IMR-90 (cell line): ENCODE data around the gene SLC37A1. TPM values are rescaled to one million over a fixed set of nuclear protein-coding genes. Genes with fewer than 3 reads are reported as not detected.

ENCODE experiments used
- ATAC-seq: fragments of 200-7000 bp; cut with Tn5 transposase; 2 replicates; pipeline ENCODE4 v1.9.1; 2020; ENCODE audit warnings: low read depth, mild to moderate bottlenecking, moderate library complexity
- BruUV-seq: library from RNA; stranded (reverse); fragments of 400-500 nt; replicated peaks from 2 replicates; lab custom pipeline; 2021; lab: Mats Ljungman, UMichigan
- CTCF ChIA-PET: fragments of 300-600 bp; formaldehyde crosslinking; extraction: SDS; loops from one replicate; lab custom pipeline; 2021; ENCODE audit warnings: antibody characterized with exemption; lab: Yijun Ruan, JAX
- POLR2A ChIA-PET: fragments of 300-600 bp; sonication (Branson Sonifier 250); formaldehyde crosslinking; loops from one replicate; lab custom pipeline; 2022; ENCODE audit warnings: antibody characterized with exemption; ENCODE audit not compliant: unreplicated experiment; lab: Charles Lee
- DNase-seq: peaks from one replicate; pipeline ENCODE4 v3.0.0; 2013
- H2AFZ ChIP-seq: replicated peaks from 2 replicates; pipeline ENCODE3; 2013; ENCODE audit warnings: low read length, mild to moderate bottlenecking; ENCODE audit not compliant: poor library complexity
- H2AK5ac ChIP-seq: 2 replicates; pipeline ENCODE4 v1.6.1; 2013; ENCODE audit warnings: low read depth, low read length, inconsistent platforms
- H2AK9ac ChIP-seq: replicated peaks from 2 replicates; pipeline ENCODE3; 2013; ENCODE audit warnings: mild to moderate bottlenecking, low read depth, low read length, moderate library complexity; ENCODE audit not compliant: poor library complexity
- H2BK120ac ChIP-seq: 2 replicates; pipeline ENCODE4 v1.6.1; 2013; ENCODE audit warnings: low read depth, low read length, inconsistent platforms
- H2BK15ac ChIP-seq: 3 replicates; pipeline ENCODE4 v1.6.1; 2013; ENCODE audit warnings: low read depth, low read length, inconsistent platforms
- H2BK20ac ChIP-seq: 2 replicates; pipeline ENCODE4 v1.6.1; 2013; ENCODE audit warnings: low read depth, mild to moderate bottlenecking, inconsistent platforms, low read length, moderate library complexity
- H2BK5ac ChIP-seq: 2 replicates; pipeline ENCODE4 v1.6.1; 2013; ENCODE audit warnings: mild to moderate bottlenecking, low read depth, low read length, inconsistent platforms; ENCODE audit not compliant: poor library complexity, severe bottlenecking
- H3K14ac ChIP-seq: replicated peaks from 2 replicates; pipeline ENCODE4 v1.6.1; 2013; ENCODE audit warnings: low read depth, low read length, inconsistent platforms
- H3K18ac ChIP-seq: 2 replicates; pipeline ENCODE4 v1.6.1; 2013; ENCODE audit warnings: low read depth, low read length, control low read depth
- H3K23ac ChIP-seq: 2 replicates; pipeline ENCODE4 v1.6.1; 2013; ENCODE audit warnings: low read depth, low read length, inconsistent platforms
- H3K27ac ChIP-seq: 2 replicates; pipeline ENCODE4 v1.5.1; 2013; ENCODE audit warnings: mild to moderate bottlenecking, control low read depth, low read length; ENCODE audit not compliant: insufficient read depth
- H3K27me3 ChIP-seq: 2 replicates; pipeline ENCODE4 v1.6.1; 2013; ENCODE audit warnings: low read length; ENCODE audit not compliant: control insufficient read depth, insufficient read depth
- H3K36me3 ChIP-seq: 2 replicates; pipeline ENCODE4 v1.6.1; 2013; ENCODE audit warnings: low read length, mixed read lengths; ENCODE audit not compliant: control insufficient read depth, insufficient read depth
- H3K4ac ChIP-seq: 2 replicates; pipeline ENCODE4 v1.6.1; 2013; ENCODE audit warnings: low read depth, low read length, inconsistent platforms
- H3K4me1 ChIP-seq: 2 replicates; pipeline ENCODE4 v1.6.1; 2013; ENCODE audit warnings: low read length, mixed read lengths; ENCODE audit not compliant: control insufficient read depth, insufficient read depth
- H3K4me2 ChIP-seq: 2 replicates; pipeline ENCODE4 v1.6.1; 2013; ENCODE audit warnings: low read depth, mild to moderate bottlenecking, control low read depth, low read length, moderate library complexity
- H3K4me3 ChIP-seq: 2 replicates; pipeline ENCODE4 v1.5.1; 2013; ENCODE audit warnings: low read depth, mild to moderate bottlenecking, control low read depth, low read length, moderate library complexity; ENCODE audit not compliant: insufficient read depth
- H3K56ac ChIP-seq: 2 replicates; pipeline ENCODE4 v1.6.1; 2013; ENCODE audit warnings: low read length, inconsistent platforms; ENCODE audit not compliant: insufficient read depth; ENCODE audit errors: extremely low read depth
- H3K79me1 ChIP-seq, 2 experiments: 2 replicates each; pipeline ENCODE4 v1.6.1; 2013; ENCODE audit warnings: low read length in 2 of 2, inconsistent platforms in 1 of 2, low read depth in 1 of 2
- H3K9ac ChIP-seq: 2 replicates; pipeline ENCODE4 v1.6.1; 2013; ENCODE audit warnings: low read depth, low read length, control low read depth
- H3K9me1 ChIP-seq: 2 replicates; pipeline ENCODE4 v1.6.1; 2013; ENCODE audit warnings: low read length, inconsistent platforms; ENCODE audit not compliant: insufficient read depth
- H3K9me3 ChIP-seq: 2 replicates; pipeline ENCODE4 v1.6.1; 2013; ENCODE audit warnings: low read length; ENCODE audit not compliant: control insufficient read depth, insufficient read depth
- H4K20me1 ChIP-seq: 2 replicates; pipeline ENCODE4 v1.6.1; 2013; ENCODE audit warnings: low read length, inconsistent platforms; ENCODE audit not compliant: insufficient read depth
- H4K5ac ChIP-seq: 2 replicates; pipeline ENCODE4 v1.6.1; 2013; ENCODE audit warnings: mild to moderate bottlenecking, low read depth, low read length, control low read depth
- H4K8ac ChIP-seq, 2 experiments: 2 replicates each; pipeline ENCODE4 v1.6.1; 2013; ENCODE audit warnings: low read depth in 2 of 2, low read length in 2 of 2, control low read depth in 1 of 2, inconsistent platforms in 1 of 2
- H4K91ac ChIP-seq: 2 replicates; pipeline ENCODE4 v1.6.1; 2013; ENCODE audit warnings: low read depth, low read length, inconsistent platforms; ENCODE audit not compliant: insufficient read depth
- BHLHE40 ChIP-seq: fragments of 150-350 bp; IDR thresholded peaks from 2 replicates; pipeline ENCODE4 v1.6.1; 2016; ENCODE audit warnings: mild to moderate bottlenecking, low read depth, low read length
- CEBPB ChIP-seq: IDR thresholded peaks from 2 replicates; pipeline ENCODE4 v1.6.1; 2012; ENCODE audit warnings: low read depth, low read length, improper control_type of control experiment
- ELK1 ChIP-seq: fragments of 150-350 bp; IDR thresholded peaks from 2 replicates; pipeline ENCODE4 v1.6.1; 2016; ENCODE audit warnings: low read depth, mild to moderate bottlenecking, low read length, moderate library complexity, borderline replicate concordance
- FOS ChIP-seq: fragments of 150-350 bp; IDR thresholded peaks from 2 replicates; pipeline ENCODE4 v1.6.1; 2016; ENCODE audit warnings: low read depth, low read length
- MAFK ChIP-seq: IDR thresholded peaks from 2 replicates; pipeline ENCODE4 v1.6.1; 2012; ENCODE audit warnings: low read depth, low read length, improper control_type of control experiment
- MAZ ChIP-seq: IDR thresholded peaks from 2 replicates; pipeline ENCODE4 v1.6.1; 2012; ENCODE audit warnings: low read depth, mild to moderate bottlenecking, low read length, improper control_type of control experiment, moderate library complexity, borderline replicate concordance
- MXI1 ChIP-seq: IDR thresholded peaks from 2 replicates; pipeline ENCODE4 v1.6.1; 2012; ENCODE audit warnings: low read depth, mild to moderate bottlenecking, low read length, moderate library complexity, borderline replicate concordance
- NFE2L2 ChIP-seq: fragments of 150-350 bp; IDR thresholded peaks from 2 replicates; pipeline ENCODE4 v1.6.1; 2016; ENCODE audit warnings: low read depth, mild to moderate bottlenecking, low read length
- RAD21 ChIP-seq: IDR thresholded peaks from 2 replicates; pipeline ENCODE4 v1.6.1; 2012; ENCODE audit warnings: low read length, improper control_type of control experiment
- RCOR1 ChIP-seq: IDR thresholded peaks from 2 replicates; pipeline ENCODE4 v1.6.1; 2012; ENCODE audit warnings: mild to moderate bottlenecking, low read length, improper control_type of control experiment; ENCODE audit not compliant: insufficient replicate concordance
- RFX5 ChIP-seq: IDR thresholded peaks from 2 replicates; pipeline ENCODE4 v1.8.0; 2012; ENCODE audit warnings: low read depth, mild to moderate bottlenecking, low read length, moderate library complexity
- SMC3 ChIP-seq: fragments of 150-350 bp; IDR thresholded peaks from 2 replicates; pipeline ENCODE4 v1.6.1; 2016; ENCODE audit warnings: low read depth, mild to moderate bottlenecking, antibody characterized with exemption, low read length, moderate library complexity
- WGBS, 2 experiments: methylation state at CpG; one replicate each; pipeline versions ENCODE4 v1.1.5 to v1.1.7; 2013; ENCODE audit warnings: missing lambda C conversion rate in 2 of 2; ENCODE audit not compliant: insufficient read length in 1 of 2; ENCODE audit errors: extremely low coverage in 2 of 2; 5-methylcytosine and 5-hydroxymethylcytosine counted together
- dilution Hi-C: fragments of 300-500 bp; cut with HindIII; formaldehyde crosslinking; loops from one replicate; pipeline ENCODE4 v1.14.3; 2018; ENCODE audit warnings: low sequenced_read_pairs; ENCODE audit not compliant: unreplicated experiment
- in situ Hi-C: fragments of 300-500 bp; cut with MboI; formaldehyde crosslinking; loops from 3 replicates; pipeline ENCODE4 v1.14.3; 2019; ENCODE audit warnings: low sequenced_read_pairs, inconsistent platforms, mixed read lengths
- intact Hi-C: fragments of 100-400 bp; cut with micrococcal nuclease; formaldehyde crosslinking; loops from 2 replicates; pipeline ENCODE4 v1.10.0; 2022
- polyA plus RNA-seq, 3 experiments: library from polyadenylated mRNA; depleted of rRNA; stranded (reverse); fragments of >200 nt; gene quantifications; 2 replicates each; pipeline ENCODE4 v1.2.3, GENCODE V29; 2012; ENCODE audit warnings: low replicate concordance in 1 of 3
- total RNA-seq: library from RNA; depleted of rRNA; stranded (reverse); fragments of >200 nt; gene quantifications from 2 replicates; pipeline ENCODE4 v1.2.3, GENCODE V29; 2012
- TF ChIP-seq, protein P1 (sequence below): conservative IDR thresholded peaks from 2 replicates; pipeline ENCODE4 v1.5.1; 2012; ENCODE audit warnings: mild to moderate bottlenecking, low read depth, low read length, improper control_type of control experiment

The SLC37A1 gene
- total and polyA plus RNA-seq, 2 of the 4 experiments (the other 2 are of a cell fraction), result 0.36 to 0.48 TPM

DNA sequence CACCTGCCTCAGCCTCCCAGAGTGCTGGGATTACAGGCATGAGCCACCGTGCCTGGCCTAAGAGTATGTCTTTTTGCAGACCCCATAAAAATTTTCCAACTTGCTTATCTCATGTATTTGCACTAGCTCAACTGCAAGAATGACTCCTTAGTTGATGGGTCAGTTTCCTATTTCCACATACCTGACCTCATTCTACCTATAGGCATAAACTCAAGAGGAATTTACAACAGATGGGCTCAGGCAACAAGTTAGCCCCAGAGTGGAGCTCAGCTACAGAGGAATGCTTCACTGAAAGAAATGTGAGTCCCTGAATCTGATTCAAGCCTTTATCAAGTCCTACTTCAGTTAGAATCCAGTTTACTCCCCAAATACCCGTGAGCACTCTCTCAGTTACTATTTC lies 5.3 kb upstream of the SLC37A1 start:
- POLR2A ChIA-PET, result no interaction called here

More for the DNA sequence above, 5.3 kb upstream of the SLC37A1 start:
- H3K4me1 ChIP-seq, result no peaks in the 10 kb centered on the region
- CTCF ChIA-PET, result no interaction called here
- intact Hi-C loops (no loop called here), in situ Hi-C loops (no loop called here), dilution Hi-C loops (no loop called here)
- no peak overlapping the region for H3K9ac ChIP-seq
- no peak overlapping the region for H2AK9ac ChIP-seq
- H3K9me3 ChIP-seq, result no peaks in the 10 kb centered on the region
- H3K56ac ChIP-seq, result no peak overlapping the region
- H3K36me3 ChIP-seq, result no peaks in the 10 kb centered on the region
- no peak for TF ChIP-seq MXI1
- no peak for TF ChIP-seq RCOR1
- no peak for TF ChIP-seq BHLHE40
- TF ChIP-seq MAFK, result no peak
- TF ChIP-seq MAZ, result no peak
- TF ChIP-seq, protein P1, sequence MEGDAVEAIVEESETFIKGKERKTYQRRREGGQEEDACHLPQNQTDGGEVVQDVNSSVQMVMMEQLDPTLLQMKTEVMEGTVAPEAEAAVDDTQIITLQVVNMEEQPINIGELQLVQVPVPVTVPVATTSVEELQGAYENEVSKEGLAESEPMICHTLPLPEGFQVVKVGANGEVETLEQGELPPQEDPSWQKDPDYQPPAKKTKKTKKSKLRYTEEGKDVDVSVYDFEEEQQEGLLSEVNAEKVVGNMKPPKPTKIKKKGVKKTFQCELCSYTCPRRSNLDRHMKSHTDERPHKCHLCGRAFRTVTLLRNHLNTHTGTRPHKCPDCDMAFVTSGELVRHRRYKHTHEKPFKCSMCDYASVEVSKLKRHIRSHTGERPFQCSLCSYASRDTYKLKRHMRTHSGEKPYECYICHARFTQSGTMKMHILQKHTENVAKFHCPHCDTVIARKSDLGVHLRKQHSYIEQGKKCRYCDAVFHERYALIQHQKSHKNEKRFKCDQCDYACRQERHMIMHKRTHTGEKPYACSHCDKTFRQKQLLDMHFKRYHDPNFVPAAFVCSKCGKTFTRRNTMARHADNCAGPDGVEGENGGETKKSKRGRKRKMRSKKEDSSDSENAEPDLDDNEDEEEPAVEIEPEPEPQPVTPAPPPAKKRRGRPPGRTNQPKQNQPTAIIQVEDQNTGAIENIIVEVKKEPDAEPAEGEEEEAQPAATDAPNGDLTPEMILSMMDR, result no peak
- TF ChIP-seq RAD21, result no peak
- no peak for TF ChIP-seq CEBPB
- no peak for TF ChIP-seq SMC3
- TF ChIP-seq FOS, result no peak
- no peak for TF ChIP-seq RFX5
- no peak for TF ChIP-seq ELK1
- no peak for TF ChIP-seq NFE2L2
- peaks cover 19% of the 10 kb centered on the region for H3K27me3 ChIP-seq
- no peak overlapping the region for H3K18ac ChIP-seq
- no peak overlapping the region for H3K14ac ChIP-seq
- H2BK15ac ChIP-seq, result no peak overlapping the region
- H3K9me1 ChIP-seq, result no peaks in the 10 kb centered on the region
- no peak overlapping the region for H2BK5ac ChIP-seq
- H2BK20ac ChIP-seq, result no peak overlapping the region
- H4K8ac ChIP-seq, result no peak overlapping the region
- no CpG with 5 or more reads among the region's 2 CpGs for WGBS, 2 experiments
- BruUV-seq, result no TSS peak
- H2BK120ac ChIP-seq, result no peak overlapping the region
- H3K4me3 ChIP-seq, result no peak overlapping the region
- DNase-seq (no peak), ATAC-seq (no peak)
- no peak overlapping the region for H3K27ac ChIP-seq
- H3K4ac ChIP-seq, result no peak overlapping the region
- no peak overlapping the region for H4K91ac ChIP-seq
- H3K23ac ChIP-seq, result no peak overlapping the region
- H3K79me1 ChIP-seq, result no peaks in the 10 kb centered on the region
- no peak overlapping the region for H4K5ac ChIP-seq
- no peak overlapping the region for H2AK5ac ChIP-seq
- H3K4me2 ChIP-seq, result no peak overlapping the region
- no peak overlapping the region for H2AFZ ChIP-seq
- no peaks in the 10 kb centered on the region for H4K20me1 ChIP-seq
